T1000 (cell line): Measurements from ENCODE around the gene CALCA.

Experiments
- DNase-seq: peaks from one replicate; lab custom pipeline; 2025; ENCODE audit warnings: mixed read lengths; lab: John Stamatoyannopoulos, UW

Gene CALCA

DNA sequence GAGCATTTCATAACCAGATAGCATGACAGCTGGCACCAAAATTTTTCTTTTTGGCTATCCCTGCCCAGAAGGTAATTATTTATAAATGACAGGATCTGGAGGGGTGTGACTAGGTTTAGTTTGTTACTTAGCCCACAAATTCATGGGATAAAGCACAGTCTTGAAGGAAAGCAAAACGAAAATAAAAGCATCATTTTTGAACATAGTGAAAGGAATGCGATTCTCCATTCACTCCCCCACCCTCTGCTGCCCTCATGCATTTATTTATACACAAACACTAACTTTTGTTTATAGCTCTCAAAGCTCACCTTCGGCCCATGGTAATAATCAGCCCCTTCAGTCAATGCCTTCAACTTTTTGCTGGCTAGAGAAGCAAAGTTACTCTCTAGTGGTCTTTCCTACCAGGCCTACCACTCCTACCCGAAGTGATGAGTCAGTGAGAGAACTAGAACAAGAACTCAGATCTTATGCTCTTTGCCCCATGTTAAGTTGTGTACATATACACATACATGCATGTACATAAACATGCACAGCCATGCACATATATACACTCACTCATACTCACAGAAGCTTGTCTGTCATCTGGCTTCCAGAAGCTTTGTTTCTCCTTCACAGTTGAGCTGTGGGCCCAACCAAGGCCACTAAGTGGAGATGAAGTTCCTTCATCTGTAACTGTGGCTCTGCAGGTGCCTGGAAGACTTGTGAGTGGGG is 22.6 kb downstream of the CALCA start:
- DNase-seq: no peak

- DNase-seq: no peak
Measured at GRCh38 chr11:14942745-14943144, 29.4 kb downstream of the CALCA start.

- DNase-seq: no peak
Measured at GRCh38 chr11:14938936-14939335, 33.2 kb downstream of the CALCA start.

GRCh38 chr11:14934641-14935351 is 37.4 kb downstream of the CALCA start:
- DNase-seq: no peak

DNA sequence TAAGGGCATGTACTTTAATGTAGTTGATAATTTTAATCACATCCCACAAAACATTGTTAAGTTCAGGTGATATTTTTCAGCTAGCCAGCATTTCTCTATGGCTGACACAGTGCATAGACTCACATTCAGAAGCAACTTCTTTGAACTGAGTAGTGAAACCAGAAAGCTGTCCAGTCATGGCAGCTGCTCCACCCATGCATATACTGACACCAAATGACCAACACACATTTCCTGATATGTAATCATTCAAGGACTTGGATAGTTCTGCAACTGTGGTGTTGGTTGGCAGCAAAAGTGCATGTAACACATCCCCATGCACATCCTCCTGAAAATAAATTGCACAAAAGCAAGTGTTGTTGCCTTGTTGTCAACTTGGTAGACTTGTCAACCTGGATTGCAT is 39.7 kb downstream of the CALCA start:
- no peak for DNase-seq

- no peak for DNase-seq
Measured at GRCh38 chr11:14930369-14930768, 41.8 kb downstream of the CALCA start.

- no peak for DNase-seq
Measured at GRCh38 chr11:14927146-14927545, 45.0 kb downstream of the CALCA start.

GRCh38 chr11:14924318-14924717 is 47.8 kb downstream of the CALCA start:
- no peak for DNase-seq
